HG02852 (cell line): ENCODE data around the gene DNASE1L3.
"Not testable (repeated sequence)": the region's sequence is repeated elsewhere in the genome, so short reads cannot be mapped to it uniquely, and the experiment has no call there.

Experiments
- ATAC-seq: cut with Tn5 transposase; IDR thresholded peaks from one replicate; pipeline ENCODE4 v1.9.1; 2021; ENCODE audit warnings: mild to moderate bottlenecking, moderate library complexity; ENCODE audit not compliant: unreplicated experiment

The DNASE1L3 gene

GRCh38 chr3:58236527-58237237 lies 25.9 kb upstream of the DNASE1L3 start:
- ATAC-seq: no peak

- ATAC-seq: no peak
Measured at GRCh38 chr3:58235970-58236369, 25.2 kb upstream of the DNASE1L3 start.

DNA sequence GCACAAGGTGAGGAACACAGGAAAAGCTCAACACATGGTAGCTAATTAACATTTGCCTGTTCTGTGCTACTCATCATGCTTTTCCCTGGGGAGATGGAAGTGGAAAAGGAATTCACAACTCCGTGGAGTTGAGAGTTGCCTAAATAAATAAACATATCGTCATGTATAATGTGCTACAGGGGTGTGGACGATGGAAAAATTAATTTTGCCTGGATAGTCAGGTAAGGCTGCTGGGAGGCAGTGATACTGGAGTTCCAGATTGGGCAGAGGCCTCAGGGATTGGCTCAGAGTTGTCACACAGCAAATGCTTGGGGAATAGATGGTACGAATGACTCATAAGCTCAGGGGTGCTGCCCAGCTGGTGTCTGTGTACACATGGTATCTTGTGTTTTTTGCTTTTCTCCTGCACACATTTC lies 23.8 kb upstream of the DNASE1L3 start:
- ATAC-seq: no peak

DNA sequence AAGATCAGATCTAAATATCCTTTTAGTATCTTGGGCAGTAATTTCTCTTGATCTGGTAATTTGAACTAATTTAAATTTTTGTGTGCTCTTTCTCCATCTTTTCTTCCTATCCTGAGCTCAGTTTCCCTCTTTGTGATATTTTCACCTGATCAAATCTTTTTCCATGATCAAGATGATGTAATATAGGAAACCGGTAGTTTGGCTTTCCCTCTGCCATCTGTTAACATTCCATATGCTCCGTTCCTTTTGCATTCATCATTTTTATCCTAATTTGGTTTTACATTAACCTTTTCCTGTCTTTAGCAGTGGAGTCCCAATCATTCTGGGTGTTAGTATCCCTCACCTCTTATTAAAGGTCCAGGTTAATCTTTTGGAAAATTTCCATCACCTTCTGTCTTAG lies 20.9 kb upstream of the DNASE1L3 start:
- ATAC-seq: no peak

- no peak for ATAC-seq
Measured at GRCh38 chr3:58230876-58231552, 20.2 kb upstream of the DNASE1L3 start.

DNA sequence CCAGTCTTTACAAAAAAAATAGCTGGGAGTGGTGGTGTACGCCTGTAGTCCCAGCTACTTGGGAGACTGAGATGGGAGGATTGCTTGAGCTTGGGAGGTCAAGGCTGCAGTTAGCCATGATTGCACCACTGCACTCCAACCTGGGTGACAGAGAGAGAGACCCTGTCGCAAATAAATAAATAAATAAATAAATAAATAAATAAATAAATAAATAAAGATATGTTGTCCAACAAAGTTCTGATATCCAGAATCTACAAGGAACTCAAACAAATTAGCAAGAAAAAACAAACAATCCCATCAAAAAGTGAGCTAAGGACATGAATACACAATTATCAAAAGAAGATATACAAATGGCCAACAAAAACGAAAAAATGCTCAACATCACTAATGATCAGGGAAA lies 17.2 kb upstream of the DNASE1L3 start:
- not testable (repeated sequence) for ATAC-seq

- no peak for ATAC-seq
Measured at GRCh38 chr3:58223855-58224254, 13.1 kb upstream of the DNASE1L3 start.

DNA sequence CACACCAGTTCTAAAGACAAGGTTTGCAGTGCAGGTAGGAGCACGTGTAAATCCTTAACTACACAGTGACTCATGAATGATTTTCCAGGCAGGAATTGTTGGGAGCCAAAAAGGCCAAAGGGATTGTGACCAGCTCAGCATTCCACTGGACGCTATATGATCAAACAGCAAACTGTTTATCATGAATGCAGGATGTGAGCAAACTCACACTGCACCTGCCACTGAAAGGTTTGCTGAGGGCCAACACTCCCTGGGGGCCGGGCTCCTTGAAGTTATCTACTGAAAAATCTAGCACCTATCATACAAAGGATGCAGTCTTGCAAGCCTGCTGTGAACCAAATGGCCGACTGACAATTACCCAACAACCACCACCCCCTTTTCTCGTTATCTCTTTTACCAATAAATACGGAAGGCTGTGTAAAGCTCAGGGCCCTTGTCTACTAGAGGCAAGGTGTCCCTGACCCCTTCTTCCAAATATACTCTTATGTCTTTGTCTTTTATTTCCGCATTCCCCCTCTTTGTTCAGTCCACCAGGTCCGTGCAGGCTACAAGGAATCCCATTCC lies 11.5 kb upstream of the DNASE1L3 start:
- ATAC-seq: no peak

DNA sequence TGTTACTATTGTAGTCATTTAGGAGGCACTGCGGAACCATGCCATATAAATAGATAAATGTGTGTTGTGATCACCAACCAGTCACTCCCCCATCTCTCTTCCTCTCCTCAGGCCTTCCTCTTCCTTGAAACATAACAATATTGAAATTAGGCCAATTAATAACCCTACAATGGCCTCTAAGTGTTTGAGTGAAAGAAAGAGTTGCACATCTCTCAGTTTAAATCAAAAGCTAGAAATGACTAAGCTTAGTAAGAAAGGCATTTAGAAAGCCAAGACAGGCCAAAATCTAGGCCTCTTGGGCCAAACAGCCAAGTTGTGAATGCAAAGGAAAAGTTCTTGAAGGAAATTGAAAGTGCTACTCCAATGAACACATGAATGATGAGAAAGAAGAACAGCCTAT lies 8.1 kb upstream of the DNASE1L3 start:
- no peak for ATAC-seq

GRCh38 chr3:58217209-58217811 lies 6.5 kb upstream of the DNASE1L3 start:
- ATAC-seq: peak; percentile 34

- no peak for ATAC-seq
Measured at GRCh38 chr3:58216496-58217195, 5.9 kb upstream of the DNASE1L3 start.

GRCh38 chr3:58215317-58216025 lies 4.7 kb upstream of the DNASE1L3 start:
- no peak for ATAC-seq

DNA sequence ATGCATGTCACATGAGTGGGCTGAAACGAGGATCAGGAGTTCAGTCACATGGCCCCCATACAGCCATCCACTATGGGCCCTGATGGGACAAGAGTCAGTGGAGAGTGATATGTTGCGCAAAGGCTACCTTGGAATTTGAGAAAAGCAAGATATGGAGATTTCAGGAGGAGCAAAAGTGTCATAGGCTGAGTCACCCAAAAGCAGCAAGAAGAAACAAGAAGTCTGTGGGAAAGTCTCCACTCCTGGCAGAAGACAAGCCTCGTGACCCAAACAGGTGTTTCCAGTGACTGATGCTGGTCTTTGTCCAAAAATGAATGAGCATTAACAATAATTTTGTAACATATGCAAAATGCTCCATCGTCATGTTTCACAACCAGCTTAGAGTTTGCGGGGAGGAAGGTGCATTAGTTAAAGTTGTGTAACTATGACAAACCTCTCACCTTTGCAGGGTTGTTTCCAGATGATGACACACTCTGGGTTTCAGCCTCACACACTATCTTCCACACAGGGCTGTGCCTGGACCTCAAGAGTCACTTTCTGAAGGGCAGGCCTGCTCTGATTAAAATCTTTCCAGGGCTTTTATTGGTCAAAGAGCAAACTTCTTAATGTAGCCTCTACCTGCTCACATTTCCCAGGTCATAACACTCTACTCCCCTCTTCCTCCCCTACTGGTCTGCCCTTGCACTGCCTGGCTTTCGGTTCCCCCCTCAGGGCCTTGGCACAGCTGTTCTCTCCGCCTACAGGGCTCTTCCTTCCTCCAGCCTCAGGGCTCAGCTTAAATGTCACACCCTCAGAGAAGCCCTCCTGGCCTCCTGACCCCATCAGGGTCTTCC lies 3.9 kb upstream of the DNASE1L3 start:
- peak; percentile 75 for ATAC-seq

GRCh38 chr3:58209933-58210332 lies 839 bp downstream of the DNASE1L3 start:
- no peak for ATAC-seq

DNA sequence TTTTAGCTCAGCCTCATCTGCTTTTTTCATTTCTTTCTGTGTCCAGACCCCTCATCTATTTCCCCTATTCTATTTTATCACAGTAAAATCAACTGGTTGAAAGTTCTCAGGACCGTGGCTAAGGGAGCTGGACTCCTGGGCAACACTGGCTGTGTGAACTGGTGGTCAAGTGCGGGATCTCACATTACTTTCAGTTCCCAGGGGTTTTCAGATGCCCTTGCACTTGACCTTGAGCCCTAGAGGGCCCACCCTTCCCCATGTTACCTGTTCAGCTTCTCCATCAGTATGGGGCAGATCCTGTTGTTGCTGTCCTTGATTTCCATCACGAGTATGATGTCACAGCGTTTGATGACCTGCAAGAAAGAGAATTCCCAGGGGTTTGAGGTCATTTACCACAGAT lies 2.8 kb downstream of the DNASE1L3 start:
- ATAC-seq: no peak

DNA sequence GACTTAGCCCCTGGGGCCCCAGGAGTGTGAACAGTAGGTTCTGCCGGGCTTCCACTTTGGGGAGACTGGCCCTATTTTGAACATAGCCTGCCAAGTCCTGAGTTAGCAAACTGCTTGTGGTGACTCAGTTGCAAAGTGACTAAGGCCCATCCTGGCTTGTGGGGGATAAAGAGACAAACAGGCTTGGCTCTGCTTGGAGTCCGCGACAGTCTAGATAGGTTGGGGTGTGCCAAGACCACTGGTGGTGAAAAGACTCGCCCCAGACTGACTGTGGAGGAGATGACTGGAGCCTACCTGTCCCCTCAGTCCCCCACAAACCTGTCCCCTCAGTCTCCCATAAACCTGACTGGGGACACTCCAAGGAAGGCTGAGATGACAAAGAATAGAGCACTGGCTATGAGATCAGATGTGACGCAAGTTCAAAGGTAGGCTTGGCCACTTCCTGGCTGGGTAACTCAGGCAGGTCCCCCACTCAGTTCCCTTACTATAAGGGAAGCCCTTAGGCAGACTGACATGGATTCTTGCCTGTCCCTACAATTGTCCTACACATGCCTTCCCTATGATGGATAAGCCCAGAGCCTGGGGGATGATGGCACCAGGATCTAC lies 4.3 kb downstream of the DNASE1L3 start:
- no peak for ATAC-seq

- no peak for ATAC-seq
Measured at GRCh38 chr3:58205981-58206380, 4.8 kb downstream of the DNASE1L3 start.

GRCh38 chr3:58204720-58205119 lies 6.1 kb downstream of the DNASE1L3 start:
- ATAC-seq: no peak

DNA sequence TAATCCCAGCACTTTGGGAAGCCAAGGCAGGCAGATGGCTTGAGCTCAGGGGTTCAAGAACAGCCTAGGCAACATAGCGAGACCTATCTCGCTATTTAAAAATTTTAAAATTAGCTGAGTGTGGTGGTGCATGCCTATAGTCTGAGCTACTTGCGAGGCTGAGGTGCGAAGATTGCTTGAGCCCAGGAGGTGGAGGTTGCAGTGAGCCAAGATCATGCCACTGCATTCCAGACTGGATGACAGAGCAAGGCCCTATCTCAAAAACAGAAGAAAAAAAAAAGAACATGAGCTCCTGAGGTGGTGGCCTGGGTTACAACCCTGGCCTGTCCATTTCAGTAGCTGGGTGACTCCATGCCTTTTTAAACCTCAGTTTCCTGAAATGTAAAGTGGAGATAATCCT lies 7.2 kb downstream of the DNASE1L3 start:
- no peak for ATAC-seq
